IPS-18a (cell line): ENCODE data around the gene CRTC1.
"Not testable (repeated sequence)": the region's sequence is repeated elsewhere in the genome, so short reads cannot be mapped to it uniquely, and the experiment has no call there.

Experiments
- H3K27ac ChIP-seq: one replicate; pipeline ENCODE4 v1.5.1; 2013; ENCODE audit warnings: low read length
- H3K27me3 ChIP-seq: one replicate; pipeline ENCODE4 v1.6.1; 2013; ENCODE audit warnings: mild to moderate bottlenecking, low read length; ENCODE audit not compliant: control insufficient read depth, insufficient read depth
- H3K36me3 ChIP-seq: one replicate; pipeline ENCODE4 v1.6.1; 2013; ENCODE audit warnings: low read depth, low read length; ENCODE audit not compliant: control insufficient read depth
- H3K4me1 ChIP-seq: one replicate; pipeline ENCODE4 v1.6.1; 2013; ENCODE audit warnings: low read depth, low read length; ENCODE audit not compliant: control insufficient read depth
- H3K4me3 ChIP-seq: one replicate; pipeline ENCODE4 v1.5.1; 2013; ENCODE audit warnings: low read length
- H3K9ac ChIP-seq: one replicate; pipeline ENCODE4 v1.6.1; 2013; ENCODE audit warnings: mild to moderate bottlenecking, low read length, moderate library complexity
- H3K9me3 ChIP-seq: one replicate; pipeline ENCODE4 v1.6.1; 2013; ENCODE audit warnings: low read depth, low read length; ENCODE audit not compliant: control insufficient read depth

CRTC1 gene

GRCh38 chr19:18725841-18726770, 42.6 kb downstream of the CRTC1 start:
- H3K27me3 ChIP-seq = no peaks in the 10 kb centered on the region
- no peaks in the 10 kb centered on the region for H3K4me1 ChIP-seq
- no peak overlapping the region for H3K27ac ChIP-seq
- no peaks in the 10 kb centered on the region for H3K36me3 ChIP-seq
- no peak overlapping the region for H3K4me3 ChIP-seq
- no peak overlapping the region for H3K9ac ChIP-seq
- no peaks in the 10 kb centered on the region for H3K9me3 ChIP-seq

GRCh38 chr19:18726846-18727245, 43.4 kb downstream of the CRTC1 start:
- no peaks in the 10 kb centered on the region for H3K27me3 ChIP-seq
- H3K9ac ChIP-seq = no peak overlapping the region
- H3K9me3 ChIP-seq = no peaks in the 10 kb centered on the region
- H3K36me3 ChIP-seq = no peaks in the 10 kb centered on the region
- H3K4me3 ChIP-seq = no peak overlapping the region
- H3K27ac ChIP-seq = no peak overlapping the region
- H3K4me1 ChIP-seq = no peaks in the 10 kb centered on the region

- not testable (repeated sequence) for H3K36me3 ChIP-seq, H3K4me3 ChIP-seq, H3K27me3 ChIP-seq, H3K27ac ChIP-seq, H3K9ac ChIP-seq, H3K9me3 ChIP-seq, H3K4me1 ChIP-seq
Observed at GRCh38 chr19:18727602-18728001, 44.1 kb downstream of the CRTC1 start.

DNA sequence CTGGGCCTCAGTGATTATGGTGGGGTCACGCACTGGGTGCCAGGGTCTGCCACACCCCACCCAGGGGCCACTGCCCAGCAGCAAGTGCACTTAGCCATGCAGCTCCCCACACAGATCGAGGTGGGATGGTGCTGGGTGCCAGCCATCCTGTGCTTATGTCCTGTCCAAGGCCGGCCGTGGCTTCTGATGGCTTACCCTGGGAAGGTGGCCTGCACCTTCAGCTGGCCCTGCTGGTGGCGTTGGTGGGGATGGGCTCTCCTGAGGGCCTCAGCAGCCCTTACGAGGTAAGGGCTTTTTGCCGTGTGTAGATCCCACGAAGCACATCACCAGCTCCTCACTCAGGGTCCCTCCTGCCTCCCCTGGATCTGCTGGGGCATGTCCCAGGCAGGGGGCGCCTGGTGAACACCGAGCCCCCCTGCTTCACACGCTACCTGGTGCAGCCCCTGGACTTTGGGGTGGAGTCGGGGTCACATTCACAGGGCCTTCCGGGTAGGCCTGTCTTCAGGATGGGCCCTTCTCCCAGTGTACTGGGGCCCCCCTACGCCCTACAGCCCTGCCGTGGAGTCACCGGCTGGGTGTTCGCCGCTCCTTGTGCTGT, 46.6 kb downstream of the CRTC1 start:
- no peaks in the 10 kb centered on the region for H3K27me3 ChIP-seq
- no peaks in the 10 kb centered on the region for H3K36me3 ChIP-seq
- no peaks in the 10 kb centered on the region for H3K9me3 ChIP-seq
- H3K9ac ChIP-seq = no peak overlapping the region
- H3K4me1 ChIP-seq = no peaks in the 10 kb centered on the region
- no peak overlapping the region for H3K27ac ChIP-seq
- H3K4me3 ChIP-seq = no peak overlapping the region

DNA sequence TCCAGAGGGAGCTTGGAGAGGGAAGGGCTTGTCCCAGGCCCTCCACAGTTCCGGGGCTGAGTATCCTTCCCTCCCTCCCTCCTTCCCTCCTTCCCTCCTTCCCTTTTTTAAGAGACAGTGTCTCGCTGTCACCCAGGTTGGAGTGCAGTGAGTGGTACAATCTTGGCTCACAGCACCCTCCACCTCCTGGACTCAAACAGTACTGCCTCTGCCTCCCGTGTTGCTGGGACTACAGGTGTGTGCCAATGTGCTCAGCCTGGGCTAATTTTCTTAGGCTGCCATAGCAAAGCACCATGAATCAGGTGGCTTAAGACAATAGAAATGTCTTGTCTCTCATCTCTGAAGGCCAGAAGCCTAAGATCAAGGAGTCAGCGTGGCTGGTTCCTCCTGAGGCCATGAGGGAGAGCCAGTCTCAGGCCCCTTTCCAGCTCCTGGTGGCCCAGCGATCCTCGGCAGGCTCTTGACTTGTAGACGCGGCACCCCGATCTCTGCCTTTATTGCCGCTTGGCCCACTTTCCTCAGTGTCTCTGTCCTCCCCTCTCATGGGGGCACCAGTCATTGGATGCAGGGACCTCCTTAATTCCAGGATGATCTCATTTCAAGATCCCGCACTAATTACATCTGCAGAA, 47.5 kb downstream of the CRTC1 start:
- H3K36me3 ChIP-seq = no peaks in the 10 kb centered on the region
- H3K4me1 ChIP-seq = no peaks in the 10 kb centered on the region
- no peak overlapping the region for H3K4me3 ChIP-seq
- H3K9me3 ChIP-seq = no peaks in the 10 kb centered on the region
- H3K27me3 ChIP-seq = no peaks in the 10 kb centered on the region
- no peak overlapping the region for H3K27ac ChIP-seq
- no peak overlapping the region for H3K9ac ChIP-seq

DNA sequence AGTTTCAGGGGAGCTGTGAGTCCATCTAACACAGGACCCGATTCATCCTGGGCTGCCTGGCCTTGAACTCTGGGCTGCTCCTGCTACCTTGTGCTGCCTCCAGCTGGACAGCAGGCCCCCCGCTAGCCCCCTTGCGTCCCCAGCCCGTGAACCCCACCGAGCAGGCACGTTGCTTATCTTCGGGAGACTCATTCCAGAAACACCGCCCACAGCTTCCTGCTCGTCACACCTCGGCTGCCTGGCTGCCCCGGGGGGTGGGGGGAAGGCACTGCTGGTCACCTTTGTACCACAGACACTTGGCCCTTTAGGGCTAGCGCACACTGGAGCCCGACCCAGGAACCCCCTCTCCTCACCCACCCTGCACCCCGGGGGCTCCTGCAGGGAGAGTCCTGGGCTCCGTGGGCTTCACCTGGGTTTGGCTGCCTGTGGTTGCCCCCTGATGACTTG, 48.1 kb downstream of the CRTC1 start:
- Histone ChIP-seq H3K9ac (no peak overlapping the region), H3K36me3 (no peaks in the 10 kb centered on the region), H3K9me3 (no peaks in the 10 kb centered on the region), H3K4me1 (no peaks in the 10 kb centered on the region), H3K27ac (no peak overlapping the region), H3K4me3 (no peak overlapping the region), H3K27me3 (no peaks in the 10 kb centered on the region)

GRCh38 chr19:18733196-18733647, 49.7 kb downstream of the CRTC1 start:
- Histone ChIP-seq H3K4me3 (no peak overlapping the region), H3K36me3 (no peaks in the 10 kb centered on the region), H3K27me3 (no peaks in the 10 kb centered on the region), H3K9ac (no peak overlapping the region), H3K9me3 (no peaks in the 10 kb centered on the region), H3K27ac (no peak overlapping the region), H3K4me1 (no peaks in the 10 kb centered on the region)

DNA sequence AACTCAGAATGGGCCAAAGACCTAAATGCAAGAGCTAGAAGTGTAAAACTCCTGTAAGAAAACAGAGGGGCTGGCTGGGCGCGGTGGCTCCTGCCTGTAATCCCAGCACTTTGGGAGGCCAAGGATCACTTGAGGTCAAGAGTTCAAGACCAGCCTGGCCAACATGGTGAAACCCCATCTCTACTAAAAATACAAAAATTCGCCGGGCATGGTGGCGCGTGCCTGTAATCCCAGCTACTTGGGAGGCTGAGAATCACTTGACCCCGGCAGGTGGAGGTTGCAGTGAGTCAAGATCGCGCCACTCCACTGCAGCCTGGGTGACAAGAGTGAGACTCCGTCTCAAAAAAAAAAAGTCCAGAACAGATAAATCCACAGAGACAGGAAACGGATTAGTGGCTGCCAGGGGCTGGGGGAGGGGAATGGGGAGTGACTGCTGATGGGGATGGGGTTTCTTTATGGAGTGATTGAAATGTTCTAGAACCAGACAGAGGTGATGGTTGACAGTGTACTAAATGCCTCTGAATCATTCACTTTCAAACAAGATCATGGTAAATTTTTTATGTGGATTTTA, 50.4 kb downstream of the CRTC1 start:
- not testable (repeated sequence) for H3K27ac ChIP-seq, H3K9ac ChIP-seq

DNA sequence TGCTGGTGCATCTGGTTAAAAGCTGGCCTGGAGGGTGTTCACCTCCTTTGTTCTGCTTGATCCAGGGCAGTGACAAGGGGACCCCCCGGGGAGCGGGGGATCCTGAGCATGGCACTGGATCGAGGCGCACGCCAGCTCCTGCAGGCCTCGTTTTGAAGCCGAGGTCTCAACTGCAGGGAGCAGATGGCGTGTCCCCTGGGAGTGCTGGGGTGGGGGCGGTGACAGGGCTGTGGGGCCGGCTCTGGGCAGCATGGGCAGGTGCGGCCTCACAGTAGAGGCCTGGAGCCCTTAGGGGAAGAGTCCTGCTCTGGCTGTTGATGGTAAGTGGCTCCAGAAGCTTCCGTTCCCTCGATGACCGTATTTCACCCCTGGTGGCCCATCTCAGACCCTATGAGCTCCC, 51.8 kb downstream of the CRTC1 start:
- Histone ChIP-seq H3K4me3 (no peak overlapping the region), H3K36me3 (no peaks in the 10 kb centered on the region), H3K27me3 (no peaks in the 10 kb centered on the region), H3K9ac (no peak overlapping the region), H3K9me3 (no peaks in the 10 kb centered on the region), H3K4me1 (no peaks in the 10 kb centered on the region), H3K27ac (no peak overlapping the region)

More for the DNA sequence above, 50.4 kb downstream of the CRTC1 start:
- H3K27me3 ChIP-seq, H3K36me3 ChIP-seq, H3K4me3 ChIP-seq, H3K9me3 ChIP-seq, H3K4me1 ChIP-seq: not testable (repeated sequence)

DNA sequence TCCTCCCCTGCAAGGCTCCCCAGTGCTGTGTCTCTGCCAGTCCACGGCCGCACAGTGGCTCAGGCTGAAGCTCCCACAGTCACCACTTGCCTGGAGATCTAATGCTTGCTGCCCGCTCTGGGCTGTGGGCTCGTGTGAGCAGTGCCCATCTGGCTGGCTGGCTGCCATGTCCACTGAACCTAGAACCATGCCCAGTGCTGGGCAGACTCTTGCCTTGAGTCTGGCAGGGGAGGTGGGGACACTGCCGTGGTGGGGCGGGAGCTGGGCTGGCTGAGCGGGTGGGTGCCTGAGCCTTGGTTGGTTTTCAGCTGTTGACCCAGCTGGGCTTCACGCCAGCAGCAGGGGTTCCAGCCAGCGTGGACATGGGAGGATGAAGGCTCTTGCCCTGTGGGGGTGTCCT, 52.3 kb downstream of the CRTC1 start:
- H3K36me3 ChIP-seq = no peaks in the 10 kb centered on the region
- no peaks in the 10 kb centered on the region for H3K4me1 ChIP-seq
- H3K9ac ChIP-seq = no peak overlapping the region
- no peak overlapping the region for H3K4me3 ChIP-seq
- H3K9me3 ChIP-seq = no peaks in the 10 kb centered on the region
- H3K27ac ChIP-seq = no peak overlapping the region
- no peaks in the 10 kb centered on the region for H3K27me3 ChIP-seq
